Measurements from ENCODE around the gene OXCT1.
"Not testable (repeated sequence)": the region's sequence is repeated elsewhere in the genome, so short reads cannot be mapped to it uniquely, and the experiment has no call there.

Gene OXCT1

DNA sequence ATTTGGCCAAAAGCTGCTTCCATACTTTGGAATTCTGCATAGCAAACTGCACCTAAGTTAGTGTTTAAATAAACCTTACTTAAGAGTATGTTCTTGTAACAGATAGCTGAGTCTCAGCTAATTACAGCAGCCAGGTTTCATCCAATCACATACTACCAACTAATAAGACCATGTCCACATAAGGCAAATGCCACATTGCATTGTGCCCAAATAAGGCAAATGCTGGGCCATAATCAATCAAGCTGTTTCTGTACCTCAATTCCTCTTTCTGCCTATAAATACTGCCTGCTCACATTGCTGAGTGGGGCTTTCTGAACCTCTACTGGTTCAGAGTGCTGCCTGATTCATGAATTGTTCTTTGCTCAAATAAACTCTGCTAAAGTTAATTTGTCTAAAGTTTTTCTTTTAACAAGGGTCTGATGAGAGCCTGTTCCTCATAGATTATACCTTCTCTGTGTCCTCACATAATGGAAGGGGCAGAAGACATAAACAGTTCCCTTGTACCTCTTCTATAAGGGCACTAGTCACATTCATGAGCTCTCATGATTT is 4.4 kb upstream of the OXCT1 start:
- no peak for DNase-seq (ENCODE audit: low read depth in 3 of 3, low spot score in 1 of 3)

- DNase-seq (ENCODE audit: low read depth in 3 of 3, low spot score in 1 of 3) = no peak
Observed at GRCh38 chr5:41871852-41872251, 1.6 kb upstream of the OXCT1 start.

GRCh38 chr5:41870627-41871048 is 413 bp upstream of the OXCT1 start:
- no peak for DNase-seq (ENCODE audit: low read depth in 3 of 3, low spot score in 1 of 3)

DNA sequence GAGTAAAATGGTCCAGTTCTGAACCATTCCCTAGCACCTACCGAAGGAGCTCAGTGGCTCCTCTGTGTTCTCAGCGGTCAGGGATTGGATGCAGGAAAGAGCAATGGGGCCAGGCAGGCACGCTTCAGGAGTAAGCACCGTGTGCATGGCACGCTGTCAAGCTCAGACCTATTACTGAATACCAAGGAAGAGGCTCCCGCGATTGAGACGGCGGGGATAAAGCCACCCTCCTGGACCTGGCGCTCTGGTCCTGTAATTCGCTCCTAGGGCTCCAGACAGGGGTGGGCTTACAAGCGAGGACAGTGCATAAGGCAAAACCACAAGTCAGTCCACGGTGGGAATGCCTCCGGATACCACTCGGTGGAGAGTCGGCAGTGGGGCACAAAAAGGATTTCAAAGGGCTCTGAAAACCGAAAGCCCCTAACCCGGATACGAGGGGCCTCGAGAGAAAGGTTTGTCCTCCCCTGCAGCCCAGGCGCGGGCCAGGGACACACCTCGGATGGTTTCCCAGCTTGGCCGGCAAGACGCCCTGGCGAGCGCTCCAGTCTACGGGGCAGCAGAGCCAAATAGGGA is 988 bp downstream of the OXCT1 start:
- DNase-seq (ENCODE audit: low read depth in 3 of 3, low spot score in 1 of 3) = peak in 1 of 3 donors; percentile 9

DNA sequence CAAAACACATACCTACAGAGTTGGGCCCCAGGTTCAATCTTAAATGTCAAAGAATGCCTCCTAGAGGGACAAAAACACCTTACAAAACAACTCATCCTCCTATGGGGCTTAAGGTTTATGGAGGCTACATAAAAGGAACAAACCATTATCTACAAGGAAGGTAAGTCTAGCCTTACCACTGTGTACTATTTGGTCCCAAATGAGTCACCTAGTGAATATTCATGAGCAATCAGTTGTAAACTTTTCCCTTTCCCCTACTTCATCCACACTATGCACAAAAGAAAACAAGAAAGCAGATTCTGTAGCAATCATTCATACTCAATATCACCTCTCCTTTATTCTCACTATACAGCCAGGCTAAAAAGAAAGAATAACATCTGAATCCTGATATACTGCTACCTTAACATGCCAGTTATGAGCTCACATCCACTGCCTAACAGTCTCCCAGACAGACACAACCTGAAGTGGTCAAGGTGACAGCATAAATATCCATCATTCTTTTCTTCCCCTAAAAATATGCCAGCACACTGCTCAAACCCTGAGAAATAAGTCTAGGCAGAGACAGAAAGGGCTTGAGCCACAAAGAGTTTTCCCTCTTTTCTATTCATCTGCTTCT is 6.2 kb downstream of the OXCT1 start:
- no peak for DNase-seq (ENCODE audit: low read depth in 3 of 3, low spot score in 1 of 3)

DNA sequence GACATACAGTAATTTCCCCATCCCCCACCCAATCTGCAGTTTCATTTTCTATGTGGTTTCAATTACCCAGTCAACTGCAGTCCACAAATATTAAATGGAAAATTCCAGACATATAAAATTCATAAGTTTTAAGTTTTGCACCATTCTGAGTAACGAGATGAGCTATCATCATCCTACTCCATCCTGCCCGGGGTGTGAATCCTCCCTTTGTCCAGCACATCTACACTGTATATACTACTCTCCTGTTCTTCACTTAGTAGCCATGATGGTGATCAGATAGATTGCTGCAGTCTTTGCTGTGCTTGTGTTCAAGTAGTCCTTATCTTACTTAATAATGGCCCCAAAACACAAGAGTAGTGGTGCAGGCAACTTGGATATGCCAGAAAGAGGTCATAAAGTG is 11.3 kb downstream of the OXCT1 start:
- no peak for DNase-seq (ENCODE audit: low read depth in 3 of 3, low spot score in 1 of 3)

- no peak for DNase-seq (ENCODE audit: low read depth in 3 of 3, low spot score in 1 of 3)
Observed at GRCh38 chr5:41857989-41858388, 12.2 kb downstream of the OXCT1 start.

GRCh38 chr5:41856644-41857491 is 13.4 kb downstream of the OXCT1 start:
- peak in 2 of 3 donors; percentile 4 to 30 for DNase-seq (ENCODE audit: low read depth in 3 of 3, low spot score in 1 of 3)

DNA sequence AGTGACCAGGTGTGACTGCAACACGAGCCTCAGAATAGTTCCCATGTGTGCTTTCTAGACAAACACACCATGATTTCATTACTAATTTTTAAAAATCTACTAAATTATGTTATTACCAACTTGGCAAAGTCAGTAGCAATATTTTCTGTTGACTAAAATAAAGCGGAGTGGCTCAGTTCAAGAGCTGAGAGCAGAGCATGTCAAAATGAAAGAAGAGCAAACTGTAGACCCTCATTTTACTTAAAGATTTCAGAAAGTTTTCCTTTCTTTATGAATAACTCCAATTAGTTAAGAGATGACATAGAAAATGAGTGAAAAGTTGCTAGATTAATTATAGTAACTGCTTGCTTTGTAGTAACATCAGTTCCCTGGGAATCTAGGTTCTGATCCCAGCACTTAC is 17.9 kb downstream of the OXCT1 start:
- DNase-seq (ENCODE audit: low read depth in 3 of 3, low spot score in 1 of 3) = no peak

GRCh38 chr5:41851116-41851515 is 19.1 kb downstream of the OXCT1 start:
- no peak for DNase-seq (ENCODE audit: low read depth in 3 of 3, low spot score in 1 of 3)

DNA sequence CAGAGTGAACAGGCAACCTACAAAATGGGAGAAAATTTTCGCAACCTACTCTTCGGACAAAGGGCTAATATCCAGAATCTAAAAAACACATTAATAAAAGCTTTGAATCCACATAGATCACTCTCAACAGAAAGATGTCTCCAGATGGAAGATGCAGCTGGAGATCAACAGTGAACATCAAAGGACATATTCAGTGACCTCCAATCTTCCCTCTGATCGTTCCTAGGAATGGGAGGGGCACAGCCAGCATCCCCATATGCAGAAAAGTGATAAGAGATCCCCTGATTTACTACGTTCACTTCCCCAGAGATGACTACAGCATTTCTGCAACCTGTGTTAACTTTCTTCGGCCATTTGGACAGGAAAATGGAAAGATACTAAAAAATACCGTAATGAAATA is 21.2 kb downstream of the OXCT1 start:
- no peak for DNase-seq (ENCODE audit: low read depth in 3 of 3, low spot score in 1 of 3)

DNA sequence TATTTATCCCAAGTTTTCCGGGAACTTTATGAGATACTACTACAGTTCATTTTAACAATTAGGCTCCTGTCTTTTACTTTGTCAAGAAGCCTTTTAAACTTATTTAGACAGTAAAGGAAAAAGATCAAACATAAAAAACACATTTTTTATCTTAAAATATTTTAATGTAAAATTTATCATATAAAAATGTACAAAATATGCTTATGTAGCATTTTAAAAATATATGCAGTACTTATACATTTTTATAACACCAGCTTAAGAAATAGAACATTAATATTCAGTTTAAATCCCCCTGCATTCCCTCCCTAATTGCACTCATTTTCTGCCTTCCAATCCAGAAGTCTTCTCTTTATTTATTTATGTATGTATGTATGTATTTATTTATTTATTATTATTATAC is 24.5 kb downstream of the OXCT1 start:
- DNase-seq (ENCODE audit: low read depth in 3 of 3, low spot score in 1 of 3) = not testable (repeated sequence)

- DNase-seq (ENCODE audit: low read depth in 3 of 3, low spot score in 1 of 3) = no peak
Observed at GRCh38 chr5:41844502-41844901, 25.7 kb downstream of the OXCT1 start.

- no peak for DNase-seq (ENCODE audit: low read depth in 3 of 3, low spot score in 1 of 3)
Observed at GRCh38 chr5:41843456-41844370, 26.5 kb downstream of the OXCT1 start.

GRCh38 chr5:41842777-41843176 is 27.4 kb downstream of the OXCT1 start:
- no peak for DNase-seq (ENCODE audit: low read depth in 3 of 3, low spot score in 1 of 3)

GRCh38 chr5:41841325-41841724 is 28.9 kb downstream of the OXCT1 start:
- DNase-seq (ENCODE audit: low read depth in 3 of 3, low spot score in 1 of 3) = no peak

DNA sequence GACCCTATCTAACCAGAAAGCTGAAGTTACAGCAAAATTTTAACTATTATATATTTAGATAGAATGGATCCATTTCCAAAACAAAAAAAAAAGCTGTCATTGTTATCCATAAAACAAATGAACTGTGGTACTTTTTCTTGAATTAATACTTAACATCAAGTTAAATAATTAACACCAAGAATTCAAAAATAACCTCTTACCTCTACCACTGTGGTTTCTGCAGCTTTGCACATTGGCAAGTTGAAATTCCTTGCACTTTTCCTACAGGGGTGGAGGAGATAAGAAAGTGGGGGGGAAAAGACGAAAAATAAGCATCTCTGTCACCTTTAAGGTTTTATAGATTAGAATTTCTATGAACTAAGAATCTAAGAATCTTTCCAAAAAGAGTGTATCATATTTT is 30.0 kb downstream of the OXCT1 start:
- no peak for DNase-seq (ENCODE audit: low read depth in 3 of 3, low spot score in 1 of 3)

DNA sequence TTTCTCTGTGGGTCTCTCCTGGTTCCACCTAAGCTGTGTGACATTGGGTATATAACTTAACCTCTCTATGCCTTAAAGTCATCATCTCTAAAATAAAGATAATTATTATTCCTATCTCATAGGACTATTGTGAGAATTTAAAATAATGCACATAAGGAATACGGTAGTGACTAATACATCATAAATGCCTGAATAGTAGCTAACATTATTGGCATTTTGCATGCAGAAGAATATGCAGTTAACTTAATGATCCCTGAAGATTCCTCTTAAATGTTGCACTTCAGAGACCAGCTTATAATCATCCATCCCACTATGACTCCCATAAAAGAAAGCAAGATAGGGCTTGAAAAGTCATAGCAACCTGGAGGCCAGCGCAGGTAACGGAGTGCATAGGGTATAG is 32.4 kb downstream of the OXCT1 start:
- DNase-seq (ENCODE audit: low read depth in 3 of 3, low spot score in 1 of 3) = no peak

- DNase-seq (ENCODE audit: low read depth in 3 of 3, low spot score in 1 of 3) = no peak
Observed at GRCh38 chr5:41835645-41836044, 34.6 kb downstream of the OXCT1 start.

- no peak for DNase-seq (ENCODE audit: low read depth in 3 of 3, low spot score in 1 of 3)
Observed at GRCh38 chr5:41834506-41834905, 35.7 kb downstream of the OXCT1 start.

DNA sequence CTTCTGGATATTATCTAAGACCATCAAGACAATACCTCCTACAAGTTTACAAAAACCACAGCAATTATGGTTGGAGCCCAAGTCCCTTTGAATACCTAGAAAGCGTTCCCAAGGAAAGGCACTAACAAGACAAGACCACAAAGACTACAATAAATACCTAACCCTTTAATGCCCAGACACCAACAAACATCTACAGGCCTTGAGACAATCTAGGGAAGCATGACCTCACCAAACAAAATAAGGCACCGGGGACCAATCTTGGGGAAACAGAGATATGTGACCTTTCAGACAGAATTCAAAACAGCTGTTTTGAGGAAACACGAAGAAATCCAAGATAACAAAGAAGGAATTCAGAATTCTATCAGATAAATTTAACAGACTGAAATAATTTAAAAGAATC is 37.8 kb downstream of the OXCT1 start:
- no peak for DNase-seq (ENCODE audit: low read depth in 3 of 3, low spot score in 1 of 3)
